ENCODE results near the gene PHPT1. TPM values are rescaled to one million over a fixed set of nuclear protein-coding genes. Genes with fewer than 3 reads are reported as not detected.

Gene PHPT1
- total and polyA plus RNA-seq, 2 experiments from 2014 or later: 101 to 390 TPM

GRCh38 chr9:136898483-136899100 lies 49.4 kb downstream of the PHPT1 start:
- H3K27me3 ChIP-seq: no peaks in the 10 kb centered on the region
- H3K4me2 ChIP-seq: no peak overlapping the region
- H3K4me3 ChIP-seq: no peak overlapping the region
- no peak for DNase-seq (ENCODE audit: low spot score)
- TF ChIP-seq EZH2phosphoT487 (IDR thresholded peaks at IDR 0.05; ENCODE audit: low read depth, severe bottlenecking, unreplicated experiment): no peak
- TF ChIP-seq CTCF (IDR thresholded peaks at IDR 0.05; ENCODE audit: poor library complexity): no peak
- TF ChIP-seq EZH2 (IDR thresholded peaks at IDR 0.05; ENCODE audit: borderline replicate concordance): no peak
- no peaks in the 10 kb centered on the region for H3K9me2 ChIP-seq (replicated peaks; ENCODE audit: insufficient read depth)
- 99% methylated on average over 21 of the region's 21 CpGs for WGBS (ENCODE audit: low lambda C conversion rate, missing lambda C conversion rate)
- no peak overlapping the region for H2AFZ ChIP-seq
- no peaks in the 10 kb centered on the region for H3K9me3 ChIP-seq (ENCODE audit: low read depth)
- no peaks in the 10 kb centered on the region for H3K36me3 ChIP-seq (replicated peaks; ENCODE audit: insufficient read depth, low read depth)
- H4K20me1 ChIP-seq (ENCODE audit: insufficient read depth, poor library complexity, severe bottlenecking): no peaks in the 10 kb centered on the region
- H3K4me1 ChIP-seq (ENCODE audit: insufficient read depth): peaks cover 7% of the 10 kb centered on the region
- no peak overlapping the region for H3K27ac ChIP-seq
- peaks cover 27% of the 10 kb centered on the region for H3K79me2 ChIP-seq

- DNase-seq (ENCODE audit: low spot score): no peak
- Histone ChIP-seq H3K4me2 (no peak overlapping the region), H3K4me1 (ENCODE audit: insufficient read depth) (peaks cover 7% of the 10 kb centered on the region), H3K27ac (no peak overlapping the region), H4K20me1 (ENCODE audit: insufficient read depth, poor library complexity, severe bottlenecking) (no peaks in the 10 kb centered on the region), H3K9me3 (ENCODE audit: low read depth) (no peaks in the 10 kb centered on the region), H3K4me3 (no peak overlapping the region), H3K36me3 (replicated peaks; ENCODE audit: insufficient read depth, low read depth) (no peaks in the 10 kb centered on the region), H3K27me3 (no peaks in the 10 kb centered on the region), H2AFZ (no peak overlapping the region), H3K9me2 (replicated peaks; ENCODE audit: insufficient read depth) (no peaks in the 10 kb centered on the region), H3K79me2 (peaks cover 21% of the 10 kb centered on the region)
- 72% methylated on average over 9 of the region's 9 CpGs for WGBS (ENCODE audit: low lambda C conversion rate, missing lambda C conversion rate)
- TF ChIP-seq EZH2phosphoT487 (IDR thresholded peaks at IDR 0.05; ENCODE audit: low read depth, severe bottlenecking, unreplicated experiment) (no peak), CTCF (IDR thresholded peaks at IDR 0.05; ENCODE audit: poor library complexity) (no peak), EZH2 (IDR thresholded peaks at IDR 0.05; ENCODE audit: borderline replicate concordance) (no peak)
Measured at GRCh38 chr9:136899196-136899595, 50.0 kb downstream of the PHPT1 start.

DNA sequence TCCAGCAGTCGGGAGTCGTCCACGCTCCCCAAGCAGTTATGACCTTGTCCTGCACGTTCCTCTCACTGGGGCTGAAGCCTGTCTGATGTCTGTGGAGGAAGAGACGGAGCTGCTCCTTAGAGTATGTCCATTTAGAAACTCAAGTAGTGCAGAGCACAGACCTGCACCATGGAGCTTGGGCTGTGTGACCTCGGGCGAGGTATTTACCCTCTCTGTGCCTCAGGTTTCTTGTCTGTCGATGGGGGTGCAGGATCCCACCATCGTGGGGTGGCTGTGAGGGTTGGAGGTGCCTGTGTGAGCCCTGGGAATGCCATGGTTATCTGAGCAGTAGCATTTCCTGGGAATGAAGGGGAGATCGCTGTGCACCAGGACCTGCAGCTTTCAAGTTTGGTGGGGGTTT lies 51.3 kb downstream of the PHPT1 start:
- no peaks in the 10 kb centered on the region for H3K36me3 ChIP-seq (replicated peaks; ENCODE audit: insufficient read depth, low read depth)
- H3K27ac ChIP-seq: no peak overlapping the region

More for the DNA sequence above, 51.3 kb downstream of the PHPT1 start:
- no peak for DNase-seq (ENCODE audit: low spot score)
- peaks cover 8% of the 10 kb centered on the region for H3K79me2 ChIP-seq
- H3K9me2 ChIP-seq (replicated peaks; ENCODE audit: insufficient read depth): no peaks in the 10 kb centered on the region
- peaks cover 7% of the 10 kb centered on the region for H3K4me1 ChIP-seq (ENCODE audit: insufficient read depth)
- 97% methylated on average over 10 of the region's 10 CpGs for WGBS (ENCODE audit: low lambda C conversion rate, missing lambda C conversion rate)
- H2AFZ ChIP-seq: no peak overlapping the region
- no peaks in the 10 kb centered on the region for H4K20me1 ChIP-seq (ENCODE audit: insufficient read depth, poor library complexity, severe bottlenecking)
- TF ChIP-seq EZH2phosphoT487 (IDR thresholded peaks at IDR 0.05; ENCODE audit: low read depth, severe bottlenecking, unreplicated experiment) (no peak), CTCF (IDR thresholded peaks at IDR 0.05; ENCODE audit: poor library complexity) (no peak), EZH2 (IDR thresholded peaks at IDR 0.05; ENCODE audit: borderline replicate concordance) (no peak)
- no peak overlapping the region for H3K4me2 ChIP-seq
- no peaks in the 10 kb centered on the region for H3K9me3 ChIP-seq (ENCODE audit: low read depth)
- no peaks in the 10 kb centered on the region for H3K27me3 ChIP-seq
- H3K4me3 ChIP-seq: no peak overlapping the region

Small RNA genes lying within 50 kb of the gene (microRNA-seq; reads per million reads assigned to microRNA genes)
- gene MIR4292 (not detected), gene MIR4479 (2.7 reads per million)

Small RNA genes lying within 50 kb of the gene (small RNA-seq; reads per million reads assigned to genes)
- gene AL355987.2: not detected
- not detected for gene MIR4292
- not detected for gene MIR4479

Other genes starting within 250 kb of the PHPT1 start
- gene EGFL7, start 186.5 kb upstream of the PHPT1 start, total RNA-seq: 50.0 and 52.9 TPM in 2 replicates
- 82.5 and 82.6 TPM in 2 replicates for gene EGFL7, start 186.5 kb upstream of the PHPT1 start, polyA plus RNA-seq
- 125 and 136 TPM in 2 replicates for gene AGPAT2, start 162.0 kb upstream of the PHPT1 start, total RNA-seq
- gene AGPAT2, start 162.0 kb upstream of the PHPT1 start, polyA plus RNA-seq: 242 and 249 TPM in 2 replicates
- 31.7 and 33.3 TPM in 2 replicates for gene DIPK1B, start 136.8 kb upstream of the PHPT1 start, total RNA-seq
- gene DIPK1B, start 136.8 kb upstream of the PHPT1 start, polyA plus RNA-seq: 39.4 and 47.3 TPM in 2 replicates
- gene LCN10, start 106.5 kb upstream of the PHPT1 start, total RNA-seq: not detected in 2 replicates
- gene LCN10, start 106.5 kb upstream of the PHPT1 start, polyA plus RNA-seq: not detected in 2 replicates
- not detected in 2 replicates for gene LCN6, start 100.9 kb upstream of the PHPT1 start, total RNA-seq
- gene LCN6, start 100.9 kb upstream of the PHPT1 start, polyA plus RNA-seq: not detected in 2 replicates
- gene LCN8, start 91.2 kb upstream of the PHPT1 start, total RNA-seq: not detected in 2 replicates
- not detected in 2 replicates for gene LCN8, start 91.2 kb upstream of the PHPT1 start, polyA plus RNA-seq
- 1.5 and 35.9 TPM in 2 replicates for gene LCN15, start 84.9 kb upstream of the PHPT1 start, total RNA-seq
- 0.85 and 1.4 TPM in 2 replicates for gene LCN15, start 84.9 kb upstream of the PHPT1 start, polyA plus RNA-seq
- 230 and 232 TPM in 2 replicates for gene TMEM141, start 58.1 kb upstream of the PHPT1 start, total RNA-seq
- gene TMEM141, start 58.1 kb upstream of the PHPT1 start, polyA plus RNA-seq: 372 and 385 TPM in 2 replicates
- 10.5 and 17.7 TPM in 2 replicates for gene CCDC183, start 53.1 kb upstream of the PHPT1 start, total RNA-seq
- 32.1 and 56.4 TPM in 2 replicates for gene CCDC183, start 53.1 kb upstream of the PHPT1 start, polyA plus RNA-seq
- 67.2 and 72.3 TPM in 2 replicates for gene RABL6, start 41.5 kb upstream of the PHPT1 start, total RNA-seq
- 103 and 110 TPM in 2 replicates for gene RABL6, start 41.5 kb upstream of the PHPT1 start, polyA plus RNA-seq
- gene AJM1, start 6.9 kb upstream of the PHPT1 start, total RNA-seq: 2.0 and 3.0 TPM in 2 replicates
- gene AJM1, start 6.9 kb upstream of the PHPT1 start, polyA plus RNA-seq: 7.2 and 7.7 TPM in 2 replicates
- 7.9 and 8.5 TPM in 2 replicates for gene MAMDC4, start 2.9 kb downstream of the PHPT1 start, total RNA-seq
- 12.7 and 16.9 TPM in 2 replicates for gene MAMDC4, start 2.9 kb downstream of the PHPT1 start, polyA plus RNA-seq
- 318 and 372 TPM in 2 replicates for gene EDF1, start 16.9 kb downstream of the PHPT1 start, total RNA-seq
- 508 and 568 TPM in 2 replicates for gene EDF1, start 16.9 kb downstream of the PHPT1 start, polyA plus RNA-seq
- 7.6 TPM in 2 replicates for gene TRAF2, start 37.1 kb downstream of the PHPT1 start, total RNA-seq
- 12.4 and 12.6 TPM in 2 replicates for gene TRAF2, start 37.1 kb downstream of the PHPT1 start, polyA plus RNA-seq
- gene FBXW5, start 95.3 kb downstream of the PHPT1 start, total RNA-seq: 141 and 179 TPM in 2 replicates
- 160 and 172 TPM in 2 replicates for gene FBXW5, start 95.3 kb downstream of the PHPT1 start, polyA plus RNA-seq
- gene C8G, start 95.8 kb downstream of the PHPT1 start, total RNA-seq: 5.7 and 15.7 TPM in 2 replicates
- gene C8G, start 95.8 kb downstream of the PHPT1 start, polyA plus RNA-seq: 15.4 and 15.7 TPM in 2 replicates
- gene LCN12, start 102.9 kb downstream of the PHPT1 start, total RNA-seq: 1.6 and 4.1 TPM in 2 replicates
- gene LCN12, start 102.9 kb downstream of the PHPT1 start, polyA plus RNA-seq: 27.4 and 36.8 TPM in 2 replicates
- gene PTGDS, start 128.1 kb downstream of the PHPT1 start, total RNA-seq: 56.0 and 56.4 TPM in 2 replicates
- gene PTGDS, start 128.1 kb downstream of the PHPT1 start, polyA plus RNA-seq: 290 and 383 TPM in 2 replicates
- gene LCNL1, start 133.6 kb downstream of the PHPT1 start, total RNA-seq: 0.04 and 0.13 TPM in 2 replicates
- 0.47 and 2.2 TPM in 2 replicates for gene LCNL1, start 133.6 kb downstream of the PHPT1 start, polyA plus RNA-seq
- 35.1 and 39.5 TPM in 2 replicates for gene PAXX, start 143.0 kb downstream of the PHPT1 start, total RNA-seq
- gene PAXX, start 143.0 kb downstream of the PHPT1 start, polyA plus RNA-seq: 89.5 and 97.5 TPM in 2 replicates
- gene CLIC3, start 147.2 kb downstream of the PHPT1 start, total RNA-seq: 6.6 and 9.9 TPM in 2 replicates
- gene CLIC3, start 147.2 kb downstream of the PHPT1 start, polyA plus RNA-seq: 45.0 and 63.5 TPM in 2 replicates
- gene ABCA2, start 178.8 kb downstream of the PHPT1 start, total RNA-seq: 12.7 and 14.6 TPM in 2 replicates
- 15.6 and 21.8 TPM in 2 replicates for gene ABCA2, start 178.8 kb downstream of the PHPT1 start, polyA plus RNA-seq
- gene FUT7, start 182.7 kb downstream of the PHPT1 start, total RNA-seq: not detected in 2 replicates
- gene FUT7, start 182.7 kb downstream of the PHPT1 start, polyA plus RNA-seq: 0.06 TPM in 1 of 2 replicates, not detected in the other
- 12.3 and 12.7 TPM in 2 replicates for gene NPDC1, start 196.8 kb downstream of the PHPT1 start, total RNA-seq
- gene NPDC1, start 196.8 kb downstream of the PHPT1 start, polyA plus RNA-seq: 69.8 and 72.7 TPM in 2 replicates
- gene ENTPD2, start 204.7 kb downstream of the PHPT1 start, total RNA-seq: 1.8 and 2.3 TPM in 2 replicates
- 1.1 and 3.2 TPM in 2 replicates for gene ENTPD2, start 204.7 kb downstream of the PHPT1 start, polyA plus RNA-seq
- 4.6 and 7.5 TPM in 2 replicates for gene SAPCD2, start 221.1 kb downstream of the PHPT1 start, total RNA-seq
- gene SAPCD2, start 221.1 kb downstream of the PHPT1 start, polyA plus RNA-seq: 4.8 and 5.6 TPM in 2 replicates
- gene UAP1L1, start 228.1 kb downstream of the PHPT1 start, total RNA-seq: 11.2 and 15.6 TPM in 2 replicates
- 39.1 and 40.1 TPM in 2 replicates for gene UAP1L1, start 228.1 kb downstream of the PHPT1 start, polyA plus RNA-seq
- gene MAN1B1, start 237.6 kb downstream of the PHPT1 start, total RNA-seq: 54.6 and 60.8 TPM in 2 replicates
- 94.2 and 101 TPM in 2 replicates for gene MAN1B1, start 237.6 kb downstream of the PHPT1 start, polyA plus RNA-seq

Data from hepatocyte (in vitro differentiated cells).